GM19035 (cell line): ENCODE measurements around the gene SLC9B1.
"Not testable (repeated sequence)": the region's sequence is repeated elsewhere in the genome, so short reads cannot be mapped to it uniquely, and the experiment has no call there.

Experiments
- ATAC-seq: cut with Tn5 transposase; IDR thresholded peaks from one replicate; pipeline ENCODE4 v1.9.1; 2021; ENCODE audit not compliant: unreplicated experiment

The SLC9B1 gene

DNA sequence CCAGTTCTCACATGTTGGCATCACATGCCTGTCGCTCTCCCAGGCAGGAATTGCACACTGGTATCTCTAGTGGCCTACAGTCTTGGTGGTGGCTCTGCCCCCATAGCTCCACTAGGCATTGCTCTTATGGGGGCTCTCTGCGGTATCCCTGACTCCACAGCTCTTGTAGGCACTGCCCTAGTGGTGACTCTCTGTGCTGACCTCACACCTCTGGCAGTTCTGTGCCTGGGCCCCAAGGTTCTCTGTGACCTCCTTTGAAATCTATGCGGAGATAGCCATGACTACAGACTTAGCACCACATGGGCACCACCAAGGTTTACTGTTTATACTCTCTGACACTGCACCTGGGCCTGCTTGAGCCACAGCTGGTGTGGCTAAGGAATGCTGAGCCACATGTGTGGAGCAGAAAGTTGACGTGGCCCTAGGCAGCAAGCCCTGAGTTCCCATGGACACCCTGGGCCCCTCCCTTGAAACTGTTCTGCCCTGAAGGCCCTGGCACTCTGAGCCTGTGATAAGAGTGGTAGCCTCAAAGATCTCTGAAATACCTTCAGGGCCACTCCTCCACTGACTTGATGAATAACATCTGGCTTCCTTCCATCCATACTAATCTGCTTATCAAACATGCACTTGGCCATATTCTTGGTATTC is 8.0 kb downstream of the SLC9B1 start:
- no peak for ATAC-seq

GRCh38 chr4:103010804-103011203 is 8.7 kb downstream of the SLC9B1 start:
- no peak for ATAC-seq

DNA sequence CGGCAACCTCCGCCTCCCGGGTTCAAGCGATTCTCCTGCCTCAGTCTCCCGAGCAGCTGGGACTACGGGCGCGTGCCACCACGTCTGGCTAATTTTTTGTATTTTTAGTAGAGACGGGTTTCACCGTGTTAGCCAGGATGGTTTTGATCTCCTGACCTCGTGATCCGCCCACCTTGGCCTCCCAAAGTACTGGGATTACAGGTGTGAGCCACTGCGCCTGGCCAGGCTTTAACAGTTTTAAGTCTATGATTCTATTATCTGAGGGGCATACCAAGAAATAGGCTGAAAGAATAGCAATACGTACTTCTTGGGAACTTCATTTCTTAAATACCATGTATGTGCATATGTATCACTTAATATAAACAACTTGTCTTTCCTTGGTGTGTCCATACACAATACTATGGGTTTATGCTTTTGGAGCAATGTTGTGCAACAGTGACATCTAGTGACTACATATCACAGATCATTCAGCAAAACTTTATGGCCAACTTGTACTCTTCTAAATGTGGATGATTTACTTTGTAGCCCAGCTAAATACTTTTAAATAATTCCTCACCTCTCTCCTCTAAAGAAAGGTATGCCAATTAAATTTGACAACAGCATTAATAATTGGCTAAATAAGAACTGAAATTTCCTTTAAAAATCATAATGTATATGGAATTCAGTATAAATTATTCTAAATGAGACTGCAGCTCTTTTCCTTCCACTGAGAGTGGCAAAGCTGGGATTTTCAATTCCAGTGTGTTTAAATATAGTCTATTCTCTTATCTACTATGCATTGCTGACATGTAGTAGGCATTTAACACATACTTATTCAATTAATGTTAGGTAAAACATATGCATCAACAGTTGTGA is 10.4 kb downstream of the SLC9B1 start:
- ATAC-seq = peak; percentile 86

GRCh38 chr4:103002551-103002950 is 17.0 kb downstream of the SLC9B1 start:
- ATAC-seq = no peak

DNA sequence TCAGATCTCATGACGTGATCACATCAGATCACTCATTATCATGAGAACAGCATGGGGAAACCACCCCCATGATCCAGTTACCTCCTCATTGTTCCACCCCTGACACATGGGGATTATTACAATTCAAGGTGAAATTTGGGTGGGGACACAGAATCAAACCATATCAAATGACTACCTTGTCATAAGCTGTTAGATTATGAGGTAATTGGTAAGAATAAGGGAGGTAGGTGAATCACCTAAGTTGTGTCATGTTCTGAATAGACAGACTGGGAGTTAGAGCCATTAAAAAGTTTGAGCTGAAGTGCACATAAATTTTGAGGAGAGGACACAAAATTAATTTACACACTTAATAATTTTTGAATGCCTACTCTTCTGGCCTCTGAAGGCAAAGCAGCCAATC is 24.7 kb downstream of the SLC9B1 start:
- ATAC-seq = no peak

GRCh38 chr4:102993985-102994384 is 25.5 kb downstream of the SLC9B1 start:
- ATAC-seq = not testable (repeated sequence)

- ATAC-seq = no peak
These were observed 31.0 kb downstream of the SLC9B1 start for GRCh38 chr4:102988429-102989020.

GRCh38 chr4:102981005-102981404 is 38.5 kb downstream of the SLC9B1 start:
- no peak for ATAC-seq

GRCh38 chr4:102961813-102962212 is 57.7 kb downstream of the SLC9B1 start:
- ATAC-seq = not testable (repeated sequence)

DNA sequence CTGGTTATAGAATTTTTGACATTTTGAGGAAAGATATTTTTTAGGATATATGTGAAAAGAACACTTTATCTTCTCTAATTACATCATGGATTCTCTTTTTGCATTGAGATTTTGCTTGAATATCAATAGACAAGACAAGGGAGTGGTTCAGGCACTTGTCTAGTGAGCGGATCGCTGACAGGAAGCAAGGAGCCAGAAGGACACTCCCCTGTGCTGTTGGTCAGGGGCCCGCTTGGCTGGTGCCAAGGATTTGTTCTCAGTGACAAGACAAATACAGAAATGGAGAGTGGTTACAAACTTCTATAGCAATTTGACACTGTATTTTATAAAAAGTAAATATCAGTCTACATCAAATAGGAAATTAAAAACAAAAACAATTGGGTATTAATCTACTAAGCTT is 60.0 kb downstream of the SLC9B1 start:
- ATAC-seq = no peak

DNA sequence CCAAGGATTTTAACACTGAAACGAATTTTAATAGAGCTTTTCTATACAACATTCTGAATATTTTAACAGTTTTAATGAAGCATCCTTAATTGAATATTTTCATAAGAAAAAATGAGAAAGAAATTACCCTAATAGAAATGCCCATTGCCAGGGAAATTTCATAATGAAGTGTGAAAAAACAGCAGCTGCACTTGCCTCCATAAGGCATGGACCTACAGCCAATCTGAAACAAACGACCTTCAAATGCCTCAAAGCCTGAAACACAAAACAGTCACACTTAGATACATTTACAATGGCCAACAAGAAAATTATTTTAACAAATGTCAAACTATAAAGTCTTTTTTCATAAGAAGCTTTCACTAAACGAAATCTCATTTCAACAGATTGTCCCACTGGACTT is 74.4 kb downstream of the SLC9B1 start:
- no peak for ATAC-seq

DNA sequence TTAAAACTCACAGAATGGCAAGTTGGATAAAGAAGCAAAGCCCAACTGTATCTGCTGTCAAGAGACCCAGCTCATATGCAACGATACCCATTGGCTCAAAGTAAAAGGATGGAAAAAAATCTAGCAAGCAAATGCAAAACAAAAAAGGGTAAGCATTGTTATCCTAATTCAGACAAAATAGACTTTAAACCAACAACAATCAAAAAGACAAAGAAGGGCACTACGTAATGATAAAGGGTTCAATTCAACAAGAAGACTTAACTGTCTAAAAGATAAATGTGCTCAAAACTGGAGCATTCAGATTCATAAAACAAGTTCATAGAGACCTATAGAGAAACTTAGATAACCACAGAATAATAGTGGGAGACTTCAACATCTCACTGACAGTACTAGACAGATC is 81.4 kb downstream of the SLC9B1 start:
- not testable (repeated sequence) for ATAC-seq

- no peak for ATAC-seq
These were observed 83.8 kb downstream of the SLC9B1 start for GRCh38 chr4:102935716-102936115.

- not testable (repeated sequence) for ATAC-seq
These were observed 99.8 kb downstream of the SLC9B1 start for GRCh38 chr4:102919697-102920096.

- no peak for ATAC-seq
These were observed 100.6 kb downstream of the SLC9B1 start for GRCh38 chr4:102918859-102919258.

DNA sequence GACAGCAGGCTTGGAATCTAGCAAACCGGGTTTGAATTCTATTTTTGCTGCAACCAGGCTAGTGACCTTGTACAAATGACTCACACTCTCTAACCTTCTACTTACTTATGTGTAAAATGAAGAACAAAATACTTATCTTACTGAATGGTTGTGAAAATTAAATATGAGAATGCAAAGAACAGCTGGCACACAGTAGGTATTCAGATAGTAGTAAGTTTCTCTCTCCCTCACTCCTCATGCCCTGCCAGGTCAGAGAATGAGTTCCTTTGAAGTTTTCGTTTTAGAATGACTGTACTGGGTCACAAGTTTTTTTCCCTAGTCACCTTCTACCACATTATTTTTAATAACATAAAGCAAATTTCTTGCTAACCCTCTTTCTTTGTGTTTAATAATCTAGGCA is 117.7 kb downstream of the SLC9B1 start:
- ATAC-seq = no peak

DNA sequence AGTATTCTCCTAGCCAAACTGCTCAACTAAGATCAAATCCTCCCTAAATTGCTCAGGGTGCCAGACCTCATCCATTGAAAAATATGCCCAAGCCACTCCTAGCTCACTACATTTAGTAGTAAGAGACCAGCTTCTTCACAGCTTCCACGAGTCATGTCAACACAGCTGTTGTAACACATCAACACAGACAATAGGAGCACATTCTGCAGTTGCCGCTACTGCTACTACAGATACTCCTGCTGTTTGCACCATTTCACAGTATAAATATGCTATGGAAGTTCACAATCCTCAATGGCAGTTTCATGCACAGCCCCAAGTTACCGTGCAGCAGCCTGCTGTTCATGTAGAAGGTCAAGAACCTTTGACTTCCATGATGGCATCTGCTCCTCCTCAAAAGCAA is 121.9 kb downstream of the SLC9B1 start:
- ATAC-seq = not testable (repeated sequence)

DNA sequence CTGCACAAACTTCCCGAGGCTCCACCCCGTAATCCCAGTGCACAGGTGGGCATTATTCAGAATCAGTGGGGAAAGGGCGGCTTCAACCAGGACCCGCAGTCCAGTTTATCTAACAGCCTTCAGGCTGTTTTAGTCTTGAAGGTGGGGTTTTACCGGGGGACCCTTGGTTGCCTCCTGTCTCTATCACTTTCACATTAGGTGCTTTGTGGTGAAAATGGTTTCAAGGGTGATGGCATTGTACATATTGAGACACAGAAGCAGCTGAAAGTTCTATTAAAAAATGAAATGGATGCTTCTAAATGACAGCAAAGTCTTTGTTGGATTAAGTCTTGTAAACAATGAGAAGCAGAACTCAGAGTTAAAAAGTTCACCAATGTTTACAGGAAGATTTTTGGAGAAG is 123.0 kb downstream of the SLC9B1 start:
- ATAC-seq = not testable (repeated sequence)

- not testable (repeated sequence) for ATAC-seq
These were observed 129.6 kb downstream of the SLC9B1 start for GRCh38 chr4:102889866-102890265.

GRCh38 chr4:102888570-102888969 is 130.9 kb downstream of the SLC9B1 start:
- not testable (repeated sequence) for ATAC-seq

- no peak for ATAC-seq
These were observed 136.2 kb downstream of the SLC9B1 start for GRCh38 chr4:102883278-102883677.

GRCh38 chr4:102881343-102881742 is 138.2 kb downstream of the SLC9B1 start:
- no peak for ATAC-seq
